SK-N-SH (cell line): ENCODE data around the gene ITGBL1.

Experiments
- MXI1 ChIP-seq: IDR thresholded peaks from 2 replicates; pipeline ENCODE4 v1.6.1; 2012; ENCODE audit warnings: mild to moderate bottlenecking, low read depth, low read length, improper control_type of control experiment
- RCOR1 ChIP-seq: fragments of 150-350 bp; IDR thresholded peaks from 2 replicates; pipeline ENCODE4 v1.6.1; 2017; ENCODE audit warnings: antibody characterized with exemption, low read length
- RFX5 ChIP-seq: IDR thresholded peaks from 2 replicates; pipeline ENCODE4 v1.6.1; 2012; ENCODE audit warnings: mild to moderate bottlenecking, improper control_type of control experiment, low read length
- TF ChIP-seq, protein P1 (sequence below): IDR thresholded peaks from 2 replicates; pipeline ENCODE4 v1.4.0; 2012; ENCODE audit warnings: low read depth, borderline replicate concordance
- TF ChIP-seq, protein P2 (sequence below): IDR thresholded peaks from 2 replicates; pipeline ENCODE4 v1.6.1; 2012; ENCODE audit warnings: mild to moderate bottlenecking, low read depth, low read length, moderate library complexity

- TF ChIP-seq RFX5 (no peak), RCOR1 (no peak), MXI1 (no peak)
- TF ChIP-seq, protein P1, sequence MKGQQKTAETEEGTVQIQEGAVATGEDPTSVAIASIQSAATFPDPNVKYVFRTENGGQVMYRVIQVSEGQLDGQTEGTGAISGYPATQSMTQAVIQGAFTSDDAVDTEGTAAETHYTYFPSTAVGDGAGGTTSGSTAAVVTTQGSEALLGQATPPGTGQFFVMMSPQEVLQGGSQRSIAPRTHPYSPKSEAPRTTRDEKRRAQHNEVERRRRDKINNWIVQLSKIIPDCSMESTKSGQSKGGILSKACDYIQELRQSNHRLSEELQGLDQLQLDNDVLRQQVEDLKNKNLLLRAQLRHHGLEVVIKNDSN = no peak
- TF ChIP-seq, protein P2, sequence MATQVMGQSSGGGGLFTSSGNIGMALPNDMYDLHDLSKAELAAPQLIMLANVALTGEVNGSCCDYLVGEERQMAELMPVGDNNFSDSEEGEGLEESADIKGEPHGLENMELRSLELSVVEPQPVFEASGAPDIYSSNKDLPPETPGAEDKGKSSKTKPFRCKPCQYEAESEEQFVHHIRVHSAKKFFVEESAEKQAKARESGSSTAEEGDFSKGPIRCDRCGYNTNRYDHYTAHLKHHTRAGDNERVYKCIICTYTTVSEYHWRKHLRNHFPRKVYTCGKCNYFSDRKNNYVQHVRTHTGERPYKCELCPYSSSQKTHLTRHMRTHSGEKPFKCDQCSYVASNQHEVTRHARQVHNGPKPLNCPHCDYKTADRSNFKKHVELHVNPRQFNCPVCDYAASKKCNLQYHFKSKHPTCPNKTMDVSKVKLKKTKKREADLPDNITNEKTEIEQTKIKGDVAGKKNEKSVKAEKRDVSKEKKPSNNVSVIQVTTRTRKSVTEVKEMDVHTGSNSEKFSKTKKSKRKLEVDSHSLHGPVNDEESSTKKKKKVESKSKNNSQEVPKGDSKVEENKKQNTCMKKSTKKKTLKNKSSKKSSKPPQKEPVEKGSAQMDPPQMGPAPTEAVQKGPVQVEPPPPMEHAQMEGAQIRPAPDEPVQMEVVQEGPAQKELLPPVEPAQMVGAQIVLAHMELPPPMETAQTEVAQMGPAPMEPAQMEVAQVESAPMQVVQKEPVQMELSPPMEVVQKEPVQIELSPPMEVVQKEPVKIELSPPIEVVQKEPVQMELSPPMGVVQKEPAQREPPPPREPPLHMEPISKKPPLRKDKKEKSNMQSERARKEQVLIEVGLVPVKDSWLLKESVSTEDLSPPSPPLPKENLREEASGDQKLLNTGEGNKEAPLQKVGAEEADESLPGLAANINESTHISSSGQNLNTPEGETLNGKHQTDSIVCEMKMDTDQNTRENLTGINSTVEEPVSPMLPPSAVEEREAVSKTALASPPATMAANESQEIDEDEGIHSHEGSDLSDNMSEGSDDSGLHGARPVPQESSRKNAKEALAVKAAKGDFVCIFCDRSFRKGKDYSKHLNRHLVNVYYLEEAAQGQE = no peak
These were observed 255.6 kb downstream of the ITGBL1 start for GRCh38 chr13:101708115-101708514.
